Measurements from ENCODE around the gene E2F6. TPM values are rescaled to one million over a fixed set of nuclear protein-coding genes. Genes with fewer than 3 reads are reported as not detected.

The E2F6 gene
- total and polyA plus RNA-seq, 2 of the 13 experiments (the other 11 are each of a cell fraction or from before 2014, with no cell fraction given), result 27.3 to 36.0 TPM

- TF ChIP-seq ZNF574 (CRISPR knock-in tag; IDR thresholded peaks at IDR 0.05), result no peak
- TF ChIP-seq ZFP91 (CRISPR knock-in tag; IDR thresholded peaks at IDR 0.05; ENCODE audit: borderline replicate concordance), result no peak; the same call in 1 of the 2 replicates
- TF ChIP-seq ZNF530 (CRISPR knock-in tag; IDR thresholded peaks at IDR 0.05; ENCODE audit: low read depth), result no peak
- no peak for TF ChIP-seq TP53 (CRISPR knock-in tag; conservative IDR thresholded peaks at IDR 0.05)
- TF ChIP-seq ZNF18 (CRISPR knock-in tag; IDR thresholded peaks at IDR 0.05; ENCODE audit: insufficient replicate concordance), result no peak
- TF ChIP-seq RFX3 (CRISPR knock-in tag; IDR thresholded peaks at IDR 0.05), result no peak
- no peak for TF ChIP-seq ZNF362 (CRISPR knock-in tag; IDR thresholded peaks at IDR 0.05; ENCODE audit: borderline replicate concordance)
- no peak for TF ChIP-seq ZNF619 (CRISPR knock-in tag; IDR thresholded peaks at IDR 0.05)
- TF ChIP-seq SKIL (CRISPR knock-in tag; IDR thresholded peaks at IDR 0.05; ENCODE audit: borderline replicate concordance), result no peak
- TF ChIP-seq NR3C1 (CRISPR knock-in tag; IDR thresholded peaks at IDR 0.05), result no peak
- no peak for TF ChIP-seq SYNCRIP (IDR thresholded peaks at IDR 0.05; ENCODE audit: insufficient read depth, low read depth, low read length)
- TF ChIP-seq HMGXB3 (CRISPR knock-in tag; IDR thresholded peaks at IDR 0.05; ENCODE audit: borderline replicate concordance), result no peak
These were observed 16.6 kb upstream of the E2F6 start (continued) for GRCh38 chr2:11482473-11483035.

Data from HepG2 (cell line).